GM13977 (cell line): ENCODE measurements around the gene SEC22A.

Experiments
- DNase-seq: peaks from one replicate; pipeline ENCODE4 v3.0.0; 2012; ENCODE audit warnings: low spot score
- CTCF ChIP-seq: IDR thresholded peaks from 2 replicates; pipeline ENCODE4 v1.5.1; 2012; ENCODE audit warnings: mild to moderate bottlenecking, control low read depth; ENCODE audit not compliant: insufficient read depth; ENCODE audit errors: extremely low read depth, missing control alignments
- in situ Hi-C: fragments of 300-500 bp; cut with MboI; formaldehyde crosslinking; loops from one replicate; pipeline ENCODE4 v1.12.0; 2022; ENCODE audit warnings: low sequenced_read_pairs, low pct_unique_long_range_greater_than_20kb, mixed read lengths, inconsistent platforms; ENCODE audit not compliant: unreplicated experiment

The SEC22A gene

GRCh38 chr3:123313889-123314288 lies 112.1 kb downstream of the SEC22A start:
- no peak for DNase-seq
- in situ Hi-C loops, result no loop called here
- no peak for TF ChIP-seq CTCF

- TF ChIP-seq CTCF, result no peak
- in situ Hi-C loops, result no loop called here
- DNase-seq, result no peak
Observed at GRCh38 chr3:123314359-123315270, 112.9 kb downstream of the SEC22A start.

GRCh38 chr3:123315271-123315595 lies 113.5 kb downstream of the SEC22A start:
- DNase-seq, result no peak
- in situ Hi-C loops, result no loop called here
- no peak for TF ChIP-seq CTCF

- DNase-seq, result no peak
- TF ChIP-seq CTCF, result no peak
- in situ Hi-C loops, result no loop called here
Observed at GRCh38 chr3:123317716-123318115, 116.0 kb downstream of the SEC22A start.

GRCh38 chr3:123318374-123318773 lies 116.6 kb downstream of the SEC22A start:
- in situ Hi-C loops, result no loop called here
- no peak for DNase-seq
- TF ChIP-seq CTCF, result no peak

- in situ Hi-C loops, result no loop called here
- DNase-seq, result no peak
- TF ChIP-seq CTCF, result no peak
Observed at GRCh38 chr3:123319760-123320159, 118.0 kb downstream of the SEC22A start.
